ENCODE results near the gene HEATR9.

Gene HEATR9

DNA sequence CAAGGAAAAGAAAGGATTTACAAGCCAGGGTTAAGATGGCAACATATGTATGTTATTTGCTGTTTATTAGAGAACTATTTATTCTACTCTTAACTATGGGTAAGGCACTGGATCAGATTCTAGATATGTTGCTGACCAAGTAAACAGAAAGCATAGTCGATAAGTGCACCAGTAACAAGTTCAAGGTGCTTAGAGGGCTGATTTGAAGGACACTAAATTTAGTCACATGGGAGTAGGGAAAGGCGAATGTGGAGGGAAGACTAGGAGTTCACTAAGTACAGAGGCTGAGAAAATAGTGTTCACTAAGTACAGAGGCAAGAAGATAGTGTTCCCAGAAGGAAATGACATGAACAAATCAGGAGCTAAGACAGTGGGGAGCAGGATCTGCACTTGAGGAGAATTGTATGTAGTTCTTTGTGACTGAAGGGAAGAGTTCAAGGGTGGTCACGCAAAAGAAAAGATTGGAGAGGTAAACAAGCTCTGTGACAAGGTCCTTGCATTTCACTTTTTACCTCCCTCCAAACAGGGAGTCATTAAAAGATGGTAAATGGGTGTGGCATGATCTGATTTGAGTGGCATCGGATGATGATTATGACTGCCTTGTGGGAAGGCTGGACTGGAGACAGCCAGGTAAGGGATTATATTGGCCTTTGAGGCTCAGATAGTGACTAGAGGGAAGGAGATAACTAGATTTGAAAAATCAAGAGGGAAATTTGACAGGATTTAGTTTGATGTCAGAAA lies 20.9 kb downstream of the HEATR9 start:
- Histone ChIP-seq H3K36me3 (peaks cover 74% of the 10 kb centered on the region), H3K27me3 (ENCODE audit: insufficient read depth, low read depth, severe bottlenecking) (no peaks in the 10 kb centered on the region), H3K4me3 (ENCODE audit: low read depth, low read length) (no peak overlapping the region), H3K9me3 (ENCODE audit: severe bottlenecking) (no peaks in the 10 kb centered on the region), H3K27ac (no peak overlapping the region)
- DNase-seq, result no peak
- TF ChIP-seq, protein P1, sequence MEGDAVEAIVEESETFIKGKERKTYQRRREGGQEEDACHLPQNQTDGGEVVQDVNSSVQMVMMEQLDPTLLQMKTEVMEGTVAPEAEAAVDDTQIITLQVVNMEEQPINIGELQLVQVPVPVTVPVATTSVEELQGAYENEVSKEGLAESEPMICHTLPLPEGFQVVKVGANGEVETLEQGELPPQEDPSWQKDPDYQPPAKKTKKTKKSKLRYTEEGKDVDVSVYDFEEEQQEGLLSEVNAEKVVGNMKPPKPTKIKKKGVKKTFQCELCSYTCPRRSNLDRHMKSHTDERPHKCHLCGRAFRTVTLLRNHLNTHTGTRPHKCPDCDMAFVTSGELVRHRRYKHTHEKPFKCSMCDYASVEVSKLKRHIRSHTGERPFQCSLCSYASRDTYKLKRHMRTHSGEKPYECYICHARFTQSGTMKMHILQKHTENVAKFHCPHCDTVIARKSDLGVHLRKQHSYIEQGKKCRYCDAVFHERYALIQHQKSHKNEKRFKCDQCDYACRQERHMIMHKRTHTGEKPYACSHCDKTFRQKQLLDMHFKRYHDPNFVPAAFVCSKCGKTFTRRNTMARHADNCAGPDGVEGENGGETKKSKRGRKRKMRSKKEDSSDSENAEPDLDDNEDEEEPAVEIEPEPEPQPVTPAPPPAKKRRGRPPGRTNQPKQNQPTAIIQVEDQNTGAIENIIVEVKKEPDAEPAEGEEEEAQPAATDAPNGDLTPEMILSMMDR (IDR thresholded peaks at IDR 0.05; ENCODE audit: low read depth, low read length), result no peak

- H3K27ac ChIP-seq, result no peak overlapping the region
- H3K36me3 ChIP-seq, result peaks cover 74% of the 10 kb centered on the region
- H3K9me3 ChIP-seq (ENCODE audit: severe bottlenecking), result no peaks in the 10 kb centered on the region
- H3K4me3 ChIP-seq (ENCODE audit: low read depth, low read length), result no peak overlapping the region
- no peaks in the 10 kb centered on the region for H3K27me3 ChIP-seq (ENCODE audit: insufficient read depth, low read depth, severe bottlenecking)
- TF ChIP-seq, protein P1 (IDR thresholded peaks at IDR 0.05; ENCODE audit: low read depth, low read length), result no peak
- DNase-seq, result no peak
These were observed 21.7 kb downstream of the HEATR9 start for GRCh38 chr17:35847006-35847405.

DNA sequence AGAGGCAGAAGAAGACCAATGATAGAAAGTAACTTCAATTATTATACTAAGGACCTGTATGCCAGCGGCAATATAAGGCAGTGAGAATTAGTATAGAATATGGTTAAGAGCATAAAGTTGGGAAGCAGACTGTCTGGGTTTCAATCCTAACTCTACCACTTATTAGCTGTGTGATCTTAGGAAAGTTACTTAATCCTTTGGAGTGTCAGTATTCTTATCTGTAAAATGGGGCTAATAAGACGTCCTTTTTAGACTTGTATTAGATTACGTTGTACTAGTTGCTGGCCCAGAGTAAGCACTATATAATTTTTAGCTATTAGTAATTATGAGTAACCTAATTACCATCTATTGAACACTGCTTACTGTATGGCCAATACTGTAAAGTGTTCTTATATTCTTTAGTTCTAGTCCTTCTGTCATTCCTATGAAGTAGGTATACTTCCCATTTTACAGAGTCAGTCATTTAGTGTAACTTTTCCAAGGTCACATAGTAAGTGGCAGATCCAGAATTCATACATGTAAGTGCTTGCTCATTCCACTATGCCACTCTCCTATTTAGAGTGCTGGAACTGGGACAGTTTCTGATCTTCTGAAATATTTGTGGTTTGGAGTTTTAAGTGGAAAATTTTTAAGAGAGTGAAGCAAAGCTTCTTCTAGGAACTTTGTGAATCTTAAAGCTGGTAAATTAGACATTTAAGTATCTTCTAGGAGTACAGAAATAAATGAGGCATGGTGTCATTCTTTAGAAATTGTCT lies 22.5 kb downstream of the HEATR9 start:
- no peak overlapping the region for H3K4me3 ChIP-seq (ENCODE audit: low read depth, low read length)
- H3K27ac ChIP-seq, result no peak overlapping the region
- no peak for DNase-seq
- no peaks in the 10 kb centered on the region for H3K27me3 ChIP-seq (ENCODE audit: insufficient read depth, low read depth, severe bottlenecking)
- TF ChIP-seq, protein P1 (IDR thresholded peaks at IDR 0.05; ENCODE audit: low read depth, low read length), result no peak
- H3K9me3 ChIP-seq (ENCODE audit: severe bottlenecking), result no peaks in the 10 kb centered on the region
- H3K36me3 ChIP-seq, result peaks cover 78% of the 10 kb centered on the region

- Histone ChIP-seq H3K27ac (no peak overlapping the region), H3K36me3 (peaks cover 83% of the 10 kb centered on the region), H3K27me3 (ENCODE audit: insufficient read depth, low read depth, severe bottlenecking) (no peaks in the 10 kb centered on the region), H3K4me3 (ENCODE audit: low read depth, low read length) (no peak overlapping the region), H3K9me3 (ENCODE audit: severe bottlenecking) (no peaks in the 10 kb centered on the region)
- no peak for DNase-seq
- TF ChIP-seq, protein P1 (IDR thresholded peaks at IDR 0.05; ENCODE audit: low read depth, low read length), result no peak
These were observed 24.1 kb downstream of the HEATR9 start for GRCh38 chr17:35844547-35844946.

GRCh38 chr17:35843698-35844097 lies 25.0 kb downstream of the HEATR9 start:
- H3K4me3 ChIP-seq (ENCODE audit: low read depth, low read length), result no peak overlapping the region
- no peaks in the 10 kb centered on the region for H3K9me3 ChIP-seq (ENCODE audit: severe bottlenecking)
- peaks cover 82% of the 10 kb centered on the region for H3K36me3 ChIP-seq
- DNase-seq, result no peak
- TF ChIP-seq, protein P1 (IDR thresholded peaks at IDR 0.05; ENCODE audit: low read depth, low read length), result no peak
- H3K27me3 ChIP-seq (ENCODE audit: insufficient read depth, low read depth, severe bottlenecking), result no peaks in the 10 kb centered on the region
- H3K27ac ChIP-seq, result no peak overlapping the region

Data from WERI-Rb-1 (cell line).